ENCODE results near the gene TPCN2.

The TPCN2 gene

GRCh38 chr11:69055598-69056516 is 7.1 kb downstream of the TPCN2 start:
- no peak for TF ChIP-seq CTCF (IDR thresholded peaks at IDR 0.05; ENCODE audit: control insufficient read depth, insufficient read depth, low read depth, low read length, missing control alignments)
- no peak overlapping the region for H3K4me3 ChIP-seq (ENCODE audit: control insufficient read depth, low read depth, low read length)
- no peak for DNase-seq (ENCODE audit: low read depth)

GRCh38 chr11:69057236-69057635 is 8.5 kb downstream of the TPCN2 start:
- no peak overlapping the region for H3K4me3 ChIP-seq (ENCODE audit: control insufficient read depth, low read depth, low read length)
- TF ChIP-seq CTCF (IDR thresholded peaks at IDR 0.05; ENCODE audit: control insufficient read depth, insufficient read depth, low read depth, low read length, missing control alignments): no peak
- DNase-seq (ENCODE audit: low read depth): no peak

- TF ChIP-seq CTCF (IDR thresholded peaks at IDR 0.05; ENCODE audit: control insufficient read depth, insufficient read depth, low read depth, low read length, missing control alignments): no peak
- no peak for DNase-seq (ENCODE audit: low read depth)
- H3K4me3 ChIP-seq (ENCODE audit: control insufficient read depth, low read depth, low read length): no peak overlapping the region
These were observed 9.1 kb downstream of the TPCN2 start for GRCh38 chr11:69057801-69058200.

- TF ChIP-seq CTCF (IDR thresholded peaks at IDR 0.05; ENCODE audit: control insufficient read depth, insufficient read depth, low read depth, low read length, missing control alignments): no peak
- no peak overlapping the region for H3K4me3 ChIP-seq (ENCODE audit: control insufficient read depth, low read depth, low read length)
- no peak for DNase-seq (ENCODE audit: low read depth)
These were observed 10.0 kb downstream of the TPCN2 start for GRCh38 chr11:69058511-69059270.

- TF ChIP-seq CTCF (IDR thresholded peaks at IDR 0.05; ENCODE audit: control insufficient read depth, insufficient read depth, low read depth, low read length, missing control alignments): no peak
- H3K4me3 ChIP-seq (ENCODE audit: control insufficient read depth, low read depth, low read length): no peak overlapping the region
- no peak for DNase-seq (ENCODE audit: low read depth)
These were observed 10.7 kb downstream of the TPCN2 start for GRCh38 chr11:69059429-69059828.

GRCh38 chr11:69059985-69060384 is 11.3 kb downstream of the TPCN2 start:
- no peak for DNase-seq (ENCODE audit: low read depth)
- no peak for TF ChIP-seq CTCF (IDR thresholded peaks at IDR 0.05; ENCODE audit: control insufficient read depth, insufficient read depth, low read depth, low read length, missing control alignments)
- H3K4me3 ChIP-seq (ENCODE audit: control insufficient read depth, low read depth, low read length): no peak overlapping the region
